Measurements from ENCODE around the gene CST6.

Gene CST6

GRCh38 chr11:65975771-65976170 lies 36.0 kb upstream of the CST6 start:
- peaks cover 37% of the 10 kb centered on the region for H3K36me3 ChIP-seq (ENCODE audit: low read depth)
- H3K27me3 ChIP-seq (ENCODE audit: insufficient read depth, poor library complexity, severe bottlenecking) = no peaks in the 10 kb centered on the region
- TF ChIP-seq CTCF (IDR thresholded peaks at IDR 0.05; ENCODE audit: poor library complexity, severe bottlenecking) = no peak
- H3K4me1 ChIP-seq (ENCODE audit: insufficient read depth, poor library complexity, severe bottlenecking) = no peaks in the 10 kb centered on the region
- no peak for DNase-seq (ENCODE audit: low spot score)
- H3K4me3 ChIP-seq (ENCODE audit: severe bottlenecking) = no peak overlapping the region
- H3K9me3 ChIP-seq (ENCODE audit: severe bottlenecking) = no peaks in the 10 kb centered on the region
- no peak for ATAC-seq (ENCODE audit: low read depth)
- H3K27ac ChIP-seq (ENCODE audit: poor library complexity, severe bottlenecking) = no peak overlapping the region

- Histone ChIP-seq H3K9me3 (ENCODE audit: severe bottlenecking) (no peaks in the 10 kb centered on the region), H3K27ac (ENCODE audit: poor library complexity, severe bottlenecking) (no peak overlapping the region), H3K4me3 (ENCODE audit: severe bottlenecking) (no peak overlapping the region), H3K27me3 (ENCODE audit: insufficient read depth, poor library complexity, severe bottlenecking) (no peaks in the 10 kb centered on the region), H3K36me3 (ENCODE audit: low read depth) (peaks cover 37% of the 10 kb centered on the region), H3K4me1 (ENCODE audit: insufficient read depth, poor library complexity, severe bottlenecking) (no peaks in the 10 kb centered on the region)
- DNase-seq (ENCODE audit: low spot score) = no peak
- no peak for TF ChIP-seq CTCF (IDR thresholded peaks at IDR 0.05; ENCODE audit: poor library complexity, severe bottlenecking)
- ATAC-seq (ENCODE audit: low read depth) = no peak
These were observed 35.3 kb upstream of the CST6 start for GRCh38 chr11:65976216-65977176.

GRCh38 chr11:65977621-65978390 lies 34.0 kb upstream of the CST6 start:
- peaks cover 37% of the 10 kb centered on the region for H3K36me3 ChIP-seq (ENCODE audit: low read depth)
- no peaks in the 10 kb centered on the region for H3K9me3 ChIP-seq (ENCODE audit: severe bottlenecking)
- no peaks in the 10 kb centered on the region for H3K4me1 ChIP-seq (ENCODE audit: insufficient read depth, poor library complexity, severe bottlenecking)
- ATAC-seq (ENCODE audit: low read depth) (no peak), DNase-seq (ENCODE audit: low spot score) (no peak)
- TF ChIP-seq CTCF (IDR thresholded peaks at IDR 0.05; ENCODE audit: poor library complexity, severe bottlenecking) = no peak
- H3K27ac ChIP-seq (ENCODE audit: poor library complexity, severe bottlenecking) = no peak overlapping the region
- H3K27me3 ChIP-seq (ENCODE audit: insufficient read depth, poor library complexity, severe bottlenecking) = no peaks in the 10 kb centered on the region
- H3K4me3 ChIP-seq (ENCODE audit: severe bottlenecking) = no peak overlapping the region

GRCh38 chr11:65978391-65979238 lies 33.2 kb upstream of the CST6 start:
- Histone ChIP-seq H3K4me3 (ENCODE audit: severe bottlenecking) (no peak overlapping the region), H3K27me3 (ENCODE audit: insufficient read depth, poor library complexity, severe bottlenecking) (no peaks in the 10 kb centered on the region), H3K4me1 (ENCODE audit: insufficient read depth, poor library complexity, severe bottlenecking) (no peaks in the 10 kb centered on the region), H3K36me3 (ENCODE audit: low read depth) (peaks cover 33% of the 10 kb centered on the region), H3K9me3 (ENCODE audit: severe bottlenecking) (no peaks in the 10 kb centered on the region), H3K27ac (ENCODE audit: poor library complexity, severe bottlenecking) (no peak overlapping the region)
- no peak for ATAC-seq (ENCODE audit: low read depth)
- DNase-seq (ENCODE audit: low spot score) = no peak
- TF ChIP-seq CTCF (IDR thresholded peaks at IDR 0.05; ENCODE audit: poor library complexity, severe bottlenecking) = no peak
